DND-41 (cell line): ENCODE measurements around the gene TLR7.

Experiments
- EZH2 ChIP-seq: IDR thresholded peaks from 3 replicates; pipeline ENCODE4 v1.6.1; 2012; ENCODE audit warnings: borderline replicate concordance, low read depth, mild to moderate bottlenecking, moderate library complexity, low read length, inconsistent platforms; ENCODE audit not compliant: severe bottlenecking
- TF ChIP-seq, protein P1 (sequence below): IDR thresholded peaks from 2 replicates; pipeline ENCODE4 v1.5.1; 2012; ENCODE audit warnings: borderline replicate concordance, low read length, moderate library complexity, mild to moderate bottlenecking; ENCODE audit not compliant: poor library complexity, severe bottlenecking; ENCODE audit errors: extremely low read depth

DNA sequence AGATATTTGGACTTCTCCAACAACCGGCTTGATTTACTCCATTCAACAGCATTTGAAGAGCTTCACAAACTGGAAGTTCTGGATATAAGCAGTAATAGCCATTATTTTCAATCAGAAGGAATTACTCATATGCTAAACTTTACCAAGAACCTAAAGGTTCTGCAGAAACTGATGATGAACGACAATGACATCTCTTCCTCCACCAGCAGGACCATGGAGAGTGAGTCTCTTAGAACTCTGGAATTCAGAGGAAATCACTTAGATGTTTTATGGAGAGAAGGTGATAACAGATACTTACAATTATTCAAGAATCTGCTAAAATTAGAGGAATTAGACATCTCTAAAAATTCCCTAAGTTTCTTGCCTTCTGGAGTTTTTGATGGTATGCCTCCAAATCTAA is 20.3 kb downstream of the TLR7 start:
- no peak for TF ChIP-seq EZH2
- TF ChIP-seq, protein P1, sequence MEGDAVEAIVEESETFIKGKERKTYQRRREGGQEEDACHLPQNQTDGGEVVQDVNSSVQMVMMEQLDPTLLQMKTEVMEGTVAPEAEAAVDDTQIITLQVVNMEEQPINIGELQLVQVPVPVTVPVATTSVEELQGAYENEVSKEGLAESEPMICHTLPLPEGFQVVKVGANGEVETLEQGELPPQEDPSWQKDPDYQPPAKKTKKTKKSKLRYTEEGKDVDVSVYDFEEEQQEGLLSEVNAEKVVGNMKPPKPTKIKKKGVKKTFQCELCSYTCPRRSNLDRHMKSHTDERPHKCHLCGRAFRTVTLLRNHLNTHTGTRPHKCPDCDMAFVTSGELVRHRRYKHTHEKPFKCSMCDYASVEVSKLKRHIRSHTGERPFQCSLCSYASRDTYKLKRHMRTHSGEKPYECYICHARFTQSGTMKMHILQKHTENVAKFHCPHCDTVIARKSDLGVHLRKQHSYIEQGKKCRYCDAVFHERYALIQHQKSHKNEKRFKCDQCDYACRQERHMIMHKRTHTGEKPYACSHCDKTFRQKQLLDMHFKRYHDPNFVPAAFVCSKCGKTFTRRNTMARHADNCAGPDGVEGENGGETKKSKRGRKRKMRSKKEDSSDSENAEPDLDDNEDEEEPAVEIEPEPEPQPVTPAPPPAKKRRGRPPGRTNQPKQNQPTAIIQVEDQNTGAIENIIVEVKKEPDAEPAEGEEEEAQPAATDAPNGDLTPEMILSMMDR: no peak
